Ishikawa (cell line): Measurements from ENCODE around the gene MESP2.

Experiments used
- CEBPB ChIP-seq: IDR thresholded peaks from 2 replicates; pipeline ENCODE4 v1.6.1; 2012
- CREB1 ChIP-seq: IDR thresholded peaks from 2 replicates; pipeline ENCODE4 v1.6.1; 2012; ENCODE audit warnings: low read depth
- EGR1 ChIP-seq: IDR thresholded peaks from 2 replicates; pipeline ENCODE4 v1.6.1; 2012
- EP300 ChIP-seq: IDR thresholded peaks from 2 replicates; pipeline ENCODE4 v1.6.1; 2012; ENCODE audit warnings: borderline replicate concordance
- FOXM1 ChIP-seq: IDR thresholded peaks from 2 replicates; pipeline ENCODE4 v1.6.1; 2012; ENCODE audit warnings: low read depth, borderline replicate concordance
- MAX ChIP-seq: IDR thresholded peaks from 2 replicates; pipeline ENCODE4 v1.6.1; 2012
- RAD21 ChIP-seq: IDR thresholded peaks from 2 replicates; pipeline ENCODE4 v1.6.1; 2012; ENCODE audit warnings: low read depth
- TEAD4 ChIP-seq: IDR thresholded peaks from 2 replicates; pipeline ENCODE4 v1.6.1; 2012
- TF ChIP-seq, protein P1 (sequence below): IDR thresholded peaks from 2 replicates; pipeline ENCODE4 v1.6.1; 2012; ENCODE audit warnings: low read depth, mild to moderate bottlenecking

- TF ChIP-seq CEBPB (no peak), RAD21 (no peak), FOXM1 (no peak), CREB1 (no peak), MAX (no peak), TEAD4 (no peak), EGR1 (no peak), EP300 (no peak)
- TF ChIP-seq, protein P1, sequence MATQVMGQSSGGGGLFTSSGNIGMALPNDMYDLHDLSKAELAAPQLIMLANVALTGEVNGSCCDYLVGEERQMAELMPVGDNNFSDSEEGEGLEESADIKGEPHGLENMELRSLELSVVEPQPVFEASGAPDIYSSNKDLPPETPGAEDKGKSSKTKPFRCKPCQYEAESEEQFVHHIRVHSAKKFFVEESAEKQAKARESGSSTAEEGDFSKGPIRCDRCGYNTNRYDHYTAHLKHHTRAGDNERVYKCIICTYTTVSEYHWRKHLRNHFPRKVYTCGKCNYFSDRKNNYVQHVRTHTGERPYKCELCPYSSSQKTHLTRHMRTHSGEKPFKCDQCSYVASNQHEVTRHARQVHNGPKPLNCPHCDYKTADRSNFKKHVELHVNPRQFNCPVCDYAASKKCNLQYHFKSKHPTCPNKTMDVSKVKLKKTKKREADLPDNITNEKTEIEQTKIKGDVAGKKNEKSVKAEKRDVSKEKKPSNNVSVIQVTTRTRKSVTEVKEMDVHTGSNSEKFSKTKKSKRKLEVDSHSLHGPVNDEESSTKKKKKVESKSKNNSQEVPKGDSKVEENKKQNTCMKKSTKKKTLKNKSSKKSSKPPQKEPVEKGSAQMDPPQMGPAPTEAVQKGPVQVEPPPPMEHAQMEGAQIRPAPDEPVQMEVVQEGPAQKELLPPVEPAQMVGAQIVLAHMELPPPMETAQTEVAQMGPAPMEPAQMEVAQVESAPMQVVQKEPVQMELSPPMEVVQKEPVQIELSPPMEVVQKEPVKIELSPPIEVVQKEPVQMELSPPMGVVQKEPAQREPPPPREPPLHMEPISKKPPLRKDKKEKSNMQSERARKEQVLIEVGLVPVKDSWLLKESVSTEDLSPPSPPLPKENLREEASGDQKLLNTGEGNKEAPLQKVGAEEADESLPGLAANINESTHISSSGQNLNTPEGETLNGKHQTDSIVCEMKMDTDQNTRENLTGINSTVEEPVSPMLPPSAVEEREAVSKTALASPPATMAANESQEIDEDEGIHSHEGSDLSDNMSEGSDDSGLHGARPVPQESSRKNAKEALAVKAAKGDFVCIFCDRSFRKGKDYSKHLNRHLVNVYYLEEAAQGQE, result no peak
Measured at GRCh38 chr15:89802986-89803824, 27.1 kb downstream of the MESP2 start.
